Measurements from ENCODE around the gene TMPRSS9.
"Not testable (repeated sequence)": the region's sequence is repeated elsewhere in the genome, so short reads cannot be mapped to it uniquely, and the experiment has no call there.

Gene TMPRSS9

DNA sequence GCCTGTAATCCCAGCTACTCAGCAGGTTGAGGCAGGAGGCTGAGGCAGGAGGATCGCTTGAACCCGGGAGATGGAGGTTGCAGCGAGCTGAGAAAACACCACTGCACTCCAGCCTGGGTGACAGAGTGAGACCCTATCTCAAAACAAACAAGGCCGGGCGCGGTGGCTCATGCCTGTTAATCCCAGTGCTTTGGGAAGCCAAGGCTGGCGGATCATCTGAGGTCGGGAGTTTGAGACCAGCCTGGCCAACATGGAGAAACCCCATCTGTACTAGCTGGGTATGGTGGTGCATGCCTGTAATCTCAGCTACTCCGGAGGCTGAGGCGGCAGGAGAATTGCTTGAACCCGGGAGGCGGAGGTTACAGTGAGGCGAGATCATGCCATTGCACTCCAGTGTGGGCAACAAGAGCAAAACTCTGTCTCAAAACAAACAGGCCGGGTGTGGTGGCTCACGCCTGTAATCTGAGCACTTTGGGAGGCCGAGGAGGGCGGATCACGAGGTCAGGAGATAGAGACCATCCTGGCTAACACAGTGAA is 35.3 kb downstream of the TMPRSS9 start:
- not testable (repeated sequence) for DNase-seq

DNA sequence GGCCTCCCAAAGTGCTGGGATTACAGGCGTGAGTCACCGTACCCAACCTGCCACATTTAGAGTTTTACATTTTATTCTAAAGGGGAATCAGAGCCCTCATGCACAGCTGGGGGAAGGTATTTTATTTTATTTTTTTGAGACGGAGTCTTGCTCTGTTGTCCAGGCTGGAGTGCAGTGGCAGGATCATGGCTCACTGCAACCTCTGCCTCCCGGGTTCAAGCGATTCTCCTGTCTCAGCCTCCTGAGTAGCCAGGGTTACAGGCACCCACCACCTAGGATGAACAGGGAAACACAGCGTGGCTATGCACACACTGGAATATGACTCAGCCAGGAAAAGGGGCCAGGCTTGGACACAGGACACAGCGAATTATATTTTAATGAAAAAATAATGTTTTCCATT is 37.1 kb downstream of the TMPRSS9 start:
- DNase-seq, result not testable (repeated sequence)

DNA sequence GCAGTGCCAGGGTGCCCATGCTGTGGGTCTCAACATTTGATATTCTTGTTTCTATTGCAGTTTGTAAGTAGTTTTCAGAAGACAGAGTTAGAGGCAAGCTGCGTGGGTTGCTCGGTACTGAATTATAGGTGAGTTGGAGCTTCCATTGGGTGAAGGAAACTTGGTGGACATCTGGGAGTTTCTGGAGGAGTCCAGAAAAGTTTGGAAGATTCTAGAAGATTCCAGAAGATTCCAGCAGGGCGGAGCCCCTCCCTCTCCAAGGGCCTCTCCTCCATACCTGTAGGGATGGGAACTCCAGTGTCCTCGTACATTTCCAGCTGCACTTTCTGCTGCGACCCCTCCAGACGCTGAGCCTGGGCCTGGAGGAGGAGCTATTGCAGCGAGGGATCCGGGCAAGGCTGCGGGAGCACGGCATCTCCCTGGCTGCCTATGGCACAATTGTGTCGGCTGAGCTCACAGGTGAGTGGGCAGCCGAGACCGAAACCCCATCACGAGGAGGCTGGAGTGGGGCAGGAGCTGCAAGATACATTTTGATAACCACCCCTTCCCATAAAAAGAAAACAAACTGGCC is 38.8 kb downstream of the TMPRSS9 start:
- DNase-seq, result no peak

DNA sequence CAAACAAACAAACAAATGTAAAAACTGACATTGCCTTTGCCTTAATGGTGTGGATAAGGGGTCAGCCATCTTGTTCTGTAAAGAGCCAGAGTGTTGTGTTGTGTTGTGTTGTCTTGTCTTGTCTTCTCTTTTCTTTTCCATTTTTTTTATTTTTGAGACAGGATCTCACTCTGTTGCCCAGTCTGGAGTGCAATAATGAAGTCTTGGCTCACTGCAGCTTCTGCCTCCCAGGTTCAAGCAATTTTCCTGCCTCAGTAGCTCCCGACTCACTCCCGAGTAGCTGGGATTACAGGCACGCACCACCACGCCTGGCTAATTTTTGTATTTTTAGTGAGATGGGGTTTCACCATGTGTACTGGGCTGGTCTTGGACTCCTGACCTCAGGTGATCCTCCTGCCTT is 39.5 kb downstream of the TMPRSS9 start:
- DNase-seq, result no peak

DNA sequence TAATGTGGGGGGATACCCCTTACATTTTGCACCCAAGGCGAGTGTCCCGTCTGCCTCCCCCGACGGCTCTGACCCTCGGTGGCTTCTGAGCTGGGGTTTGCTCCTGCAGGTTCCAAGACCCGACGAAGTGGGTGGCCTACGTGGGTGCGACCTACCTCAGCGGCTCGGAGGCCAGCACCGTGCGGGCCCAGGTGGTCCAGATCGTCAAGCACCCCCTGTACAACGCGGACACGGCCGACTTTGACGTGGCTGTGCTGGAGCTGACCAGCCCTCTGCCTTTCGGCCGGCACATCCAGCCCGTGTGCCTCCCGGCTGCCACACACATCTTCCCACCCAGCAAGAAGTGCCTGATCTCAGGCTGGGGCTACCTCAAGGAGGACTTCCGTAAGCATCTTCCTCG is 48.2 kb downstream of the TMPRSS9 start:
- no peak for DNase-seq

DNA sequence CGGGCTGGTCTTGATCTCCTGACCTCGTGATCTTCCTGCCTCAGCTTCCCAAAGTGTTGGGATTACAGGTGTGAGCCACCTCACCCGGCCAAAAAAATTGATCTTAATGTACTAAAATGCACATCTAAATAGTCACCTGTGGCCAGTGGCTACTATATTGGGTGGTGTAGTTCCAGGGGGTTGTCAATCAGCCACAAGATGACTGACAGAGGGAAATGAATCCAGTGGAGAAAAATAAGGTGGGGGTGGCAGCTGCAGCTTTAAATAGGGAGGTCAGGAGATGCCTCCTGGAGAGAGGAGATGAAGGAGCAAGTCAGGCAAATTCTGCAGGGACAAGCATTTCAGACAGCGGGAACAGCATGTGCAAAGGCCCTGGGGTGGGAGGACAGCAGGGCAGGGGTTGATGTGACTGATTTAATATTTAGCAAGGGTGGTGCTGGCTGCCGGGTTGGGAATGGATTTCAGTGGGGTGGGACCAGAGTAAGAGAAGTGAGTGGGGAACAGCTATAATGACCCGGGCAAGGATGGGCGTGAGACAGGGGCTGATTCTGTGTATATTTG is 49.4 kb downstream of the TMPRSS9 start:
- DNase-seq, result no peak

DNA sequence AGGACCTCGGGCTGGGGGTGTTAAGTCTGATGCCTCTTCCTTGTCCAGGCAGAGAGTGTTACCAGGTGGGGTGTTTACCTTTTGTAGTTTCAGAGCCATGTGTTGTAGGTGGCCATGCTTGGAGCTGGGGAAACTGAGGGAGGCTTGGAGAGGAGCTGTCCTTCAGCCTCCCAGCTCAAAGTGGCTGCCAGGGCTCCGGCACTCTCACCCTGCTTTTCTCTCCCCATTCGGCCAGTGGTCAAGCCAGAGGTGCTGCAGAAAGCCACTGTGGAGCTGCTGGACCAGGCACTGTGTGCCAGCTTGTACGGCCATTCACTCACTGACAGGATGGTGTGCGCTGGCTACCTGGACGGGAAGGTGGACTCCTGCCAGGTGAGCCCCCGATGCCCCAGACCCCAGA is 50.0 kb downstream of the TMPRSS9 start:
- DNase-seq, result no peak

DNA sequence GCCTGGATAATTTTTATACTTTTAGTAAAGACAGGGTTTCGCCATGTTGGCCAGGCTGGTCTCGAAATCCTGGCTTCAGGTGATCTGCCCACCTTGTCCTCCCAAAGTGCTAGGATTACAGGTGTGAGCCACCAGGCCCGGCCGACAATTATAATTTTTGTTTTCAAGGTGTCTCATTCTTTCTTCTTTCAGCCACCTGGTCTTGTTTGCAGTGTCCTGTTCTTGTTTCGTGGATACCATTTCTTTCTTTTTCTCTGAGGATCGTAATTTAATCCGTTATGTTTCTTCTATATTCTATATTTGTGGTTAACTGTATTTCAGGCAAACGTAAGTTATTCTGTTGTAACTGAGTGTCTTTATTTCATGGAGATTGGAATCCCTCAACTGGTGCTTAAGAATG is 51.6 kb downstream of the TMPRSS9 start:
- DNase-seq, result no peak

DNA sequence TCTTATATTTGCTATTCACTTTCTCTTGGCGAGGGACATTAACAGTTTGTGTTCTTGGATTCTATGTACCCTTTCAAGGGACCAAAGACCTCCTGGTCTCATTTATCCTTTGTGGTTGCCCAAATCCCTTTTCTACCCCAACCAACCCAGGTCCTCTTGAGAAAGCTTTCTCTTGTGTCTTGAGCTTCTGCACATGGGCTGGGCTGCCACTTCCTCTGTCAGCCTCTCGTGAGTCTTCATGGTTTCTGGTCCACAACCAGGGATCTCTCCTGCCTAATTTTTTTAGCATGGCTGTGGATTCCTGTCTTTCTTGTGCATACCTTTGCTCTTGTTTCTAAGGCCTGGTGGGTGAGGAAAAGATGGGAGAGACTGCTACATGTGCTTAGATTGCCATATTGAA is 52.4 kb downstream of the TMPRSS9 start:
- no peak for DNase-seq

DNA sequence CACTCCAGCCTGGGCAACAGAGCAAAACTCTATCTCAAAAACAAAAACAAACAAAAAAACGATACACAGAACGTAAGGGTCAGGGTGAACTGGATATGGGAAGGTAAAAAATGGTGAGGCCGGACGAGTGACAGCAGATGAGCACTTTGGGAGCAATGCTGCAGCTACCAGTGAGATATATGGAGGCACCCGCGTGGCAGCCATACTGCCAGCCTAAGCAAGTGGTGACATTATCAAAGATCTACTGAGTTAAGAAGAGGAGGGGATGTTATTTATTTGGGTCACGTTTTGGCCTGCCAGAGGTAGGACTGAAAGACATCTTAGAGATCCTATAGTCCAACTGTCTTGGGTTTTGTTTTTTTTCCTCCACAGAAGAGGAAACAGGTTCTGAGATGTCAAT is 53.1 kb downstream of the TMPRSS9 start:
- DNase-seq, result no peak

DNA sequence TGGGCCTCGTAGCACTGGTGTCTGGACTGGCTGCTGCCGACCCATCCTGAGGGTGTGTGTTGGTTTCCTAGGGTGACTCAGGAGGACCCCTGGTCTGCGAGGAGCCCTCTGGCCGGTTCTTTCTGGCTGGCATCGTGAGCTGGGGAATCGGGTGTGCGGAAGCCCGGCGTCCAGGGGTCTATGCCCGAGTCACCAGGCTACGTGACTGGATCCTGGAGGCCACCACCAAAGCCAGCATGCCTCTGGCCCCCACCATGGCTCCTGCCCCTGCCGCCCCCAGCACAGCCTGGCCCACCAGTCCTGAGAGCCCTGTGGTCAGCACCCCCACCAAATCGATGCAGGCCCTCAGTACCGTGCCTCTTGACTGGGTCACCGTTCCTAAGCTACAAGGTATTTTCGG is 53.6 kb downstream of the TMPRSS9 start:
- DNase-seq, result no peak

DNA sequence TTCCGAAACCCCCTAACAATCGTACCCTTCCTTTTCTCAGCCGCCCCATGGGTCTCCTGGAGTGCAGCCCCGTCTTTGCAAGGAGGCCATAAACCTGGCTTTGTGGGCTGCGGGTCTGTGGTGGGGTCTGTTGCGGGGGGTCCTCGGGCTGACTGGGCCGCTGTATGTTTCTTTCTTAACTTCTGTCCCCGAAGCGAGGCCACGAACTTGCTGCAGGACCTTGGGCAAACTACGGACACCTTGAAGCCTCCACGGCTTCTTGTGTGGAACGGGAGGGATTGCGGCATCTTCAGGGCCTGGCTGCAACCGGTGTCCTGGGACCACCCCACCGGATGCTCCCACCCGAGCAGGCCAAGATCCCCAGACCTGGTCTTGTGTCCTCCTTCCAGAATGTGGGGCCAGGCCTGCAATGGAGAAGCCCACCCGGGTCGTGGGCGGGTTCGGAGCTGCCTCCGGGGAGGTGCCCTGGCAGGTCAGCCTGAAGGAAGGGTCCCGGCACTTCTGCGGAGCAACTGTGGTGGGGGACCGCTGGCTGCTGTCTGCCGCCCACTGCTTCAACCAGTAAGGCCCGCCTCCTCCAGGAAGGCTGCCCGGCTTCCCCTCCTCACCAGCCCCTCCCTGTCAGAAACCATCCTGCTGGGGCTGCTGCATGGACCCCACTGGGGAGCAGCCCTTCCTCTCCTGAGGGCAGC is 55.4 kb downstream of the TMPRSS9 start:
- DNase-seq, result no peak

DNA sequence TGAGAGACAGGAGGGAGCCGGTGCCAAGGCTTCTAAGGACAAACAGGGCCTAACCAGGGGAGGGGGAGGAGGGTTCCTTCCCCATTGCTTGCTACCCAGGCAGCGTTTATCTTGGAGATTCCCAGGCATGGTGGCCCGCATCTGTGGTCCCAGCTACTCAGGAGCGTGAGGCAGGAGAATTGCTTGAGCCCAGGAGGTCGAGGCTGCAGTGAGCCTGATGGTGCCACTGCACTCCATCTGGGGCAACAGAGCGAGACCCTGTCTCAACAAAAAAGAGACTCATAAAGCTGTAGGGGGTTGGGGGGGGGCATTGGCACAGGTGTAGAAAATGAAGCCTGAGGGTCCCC is 55.9 kb downstream of the TMPRSS9 start:
- no peak for DNase-seq

DNA sequence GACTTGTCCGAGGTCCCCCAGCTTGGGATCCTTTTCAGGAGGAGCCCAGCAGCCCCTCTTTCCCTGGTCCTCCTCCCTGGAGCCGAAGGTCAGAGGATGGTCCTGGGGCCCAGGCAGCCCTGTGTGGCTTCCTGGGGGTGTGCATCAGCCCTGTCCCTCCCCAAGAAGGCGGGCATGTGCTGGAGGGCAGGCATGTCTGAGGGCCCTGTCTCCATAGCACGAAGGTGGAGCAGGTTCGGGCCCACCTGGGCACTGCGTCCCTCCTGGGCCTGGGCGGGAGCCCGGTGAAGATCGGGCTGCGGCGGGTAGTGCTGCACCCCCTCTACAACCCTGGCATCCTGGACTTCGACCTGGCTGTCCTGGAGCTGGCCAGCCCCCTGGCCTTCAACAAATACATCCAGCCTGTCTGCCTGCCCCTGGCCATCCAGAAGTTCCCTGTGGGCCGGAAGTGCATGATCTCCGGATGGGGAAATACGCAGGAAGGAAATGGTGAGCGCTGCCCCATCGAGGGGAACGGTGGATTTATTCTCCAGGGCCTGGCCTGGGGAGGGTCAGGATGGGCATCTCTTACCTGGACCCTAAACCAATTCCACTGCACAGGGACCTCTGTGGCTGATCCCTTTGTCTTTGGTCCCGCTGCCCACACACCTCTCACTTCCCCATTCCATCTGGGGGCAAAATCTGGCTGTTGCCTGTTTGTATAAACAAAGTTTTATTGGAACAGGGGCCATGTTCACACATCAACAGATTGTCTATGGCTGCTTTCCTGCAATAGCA is 56.4 kb downstream of the TMPRSS9 start:
- no peak for DNase-seq

DNA sequence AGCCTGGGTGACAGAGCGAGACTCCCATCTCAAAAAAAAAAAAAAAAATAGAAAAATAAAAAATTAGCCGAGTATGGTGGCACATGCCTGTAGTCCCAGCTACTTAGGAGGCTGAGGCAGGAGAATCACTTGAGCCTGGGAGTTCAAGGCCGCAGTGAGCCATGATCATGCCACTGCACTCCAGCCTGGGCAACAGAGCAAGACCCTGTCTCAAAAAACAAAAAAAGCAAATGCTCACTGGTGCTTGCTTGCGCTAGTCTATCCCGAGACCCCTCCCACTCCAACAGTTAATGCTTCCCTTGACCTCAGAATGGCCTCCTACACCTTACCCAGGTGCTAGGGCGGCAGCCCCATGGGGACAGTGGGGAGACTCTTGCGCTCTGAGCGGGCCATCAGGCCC is 57.4 kb downstream of the TMPRSS9 start:
- DNase-seq, result not testable (repeated sequence)

DNA sequence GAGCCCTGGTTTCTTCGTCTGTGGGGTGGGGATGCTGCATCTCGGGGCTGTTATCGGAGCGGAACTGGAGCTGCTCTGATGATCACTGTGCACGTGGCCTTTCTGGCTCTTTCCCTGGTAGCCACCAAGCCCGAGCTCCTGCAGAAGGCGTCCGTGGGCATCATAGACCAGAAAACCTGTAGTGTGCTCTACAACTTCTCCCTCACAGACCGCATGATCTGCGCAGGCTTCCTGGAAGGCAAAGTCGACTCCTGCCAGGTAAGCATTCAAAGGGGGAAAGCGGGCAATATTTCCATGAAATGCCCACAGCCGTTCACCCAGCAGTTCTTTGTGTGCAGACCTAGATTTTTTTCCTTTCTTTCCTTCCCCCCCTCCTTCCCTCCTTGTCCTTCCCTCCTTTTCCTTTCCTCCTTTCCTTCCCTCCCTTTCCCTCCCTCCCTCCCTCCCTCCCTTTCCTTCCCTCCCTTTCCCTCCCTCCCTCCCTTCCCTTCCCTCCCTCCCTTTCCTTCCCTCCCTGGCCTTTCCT is 57.9 kb downstream of the TMPRSS9 start:
- no peak for DNase-seq

DNA sequence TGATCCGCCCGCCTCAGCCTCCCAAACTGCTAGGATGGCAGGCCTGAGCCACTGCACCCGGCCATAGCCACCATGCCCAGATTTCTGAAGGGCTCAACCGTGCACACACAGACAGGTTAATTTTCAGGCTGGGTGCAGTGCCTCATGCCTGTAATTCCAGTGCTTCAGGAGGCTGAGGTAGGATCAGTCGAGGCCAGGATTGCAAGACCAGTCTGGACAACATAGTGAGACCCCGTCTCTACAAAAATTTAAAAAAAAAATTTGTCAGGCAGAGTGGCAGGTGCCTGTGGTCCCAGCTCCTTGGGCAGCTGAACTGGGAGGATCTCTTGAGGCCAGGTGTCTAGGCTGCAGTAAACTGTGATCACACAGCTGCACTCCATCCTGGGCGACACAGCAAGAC is 59.7 kb downstream of the TMPRSS9 start:
- DNase-seq, result no peak

DNA sequence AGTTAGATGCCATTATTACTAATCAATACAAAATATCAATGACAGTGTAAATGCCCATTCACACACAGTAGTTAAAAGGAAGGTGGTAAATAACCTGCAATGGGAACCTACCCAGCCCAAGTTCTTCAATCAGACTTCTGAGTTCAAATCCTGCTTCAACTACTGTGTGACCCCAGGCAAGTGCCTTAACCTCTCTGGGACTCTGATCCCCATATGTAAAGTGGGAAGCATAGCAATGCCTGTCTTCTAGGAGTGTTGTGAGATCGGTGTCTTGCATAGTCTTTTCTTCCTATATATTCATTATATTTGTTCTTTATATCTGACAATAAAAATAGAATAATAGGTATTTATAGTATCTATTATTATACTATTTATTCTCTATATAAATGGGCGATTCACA is 60.4 kb downstream of the TMPRSS9 start:
- no peak for DNase-seq

DNA sequence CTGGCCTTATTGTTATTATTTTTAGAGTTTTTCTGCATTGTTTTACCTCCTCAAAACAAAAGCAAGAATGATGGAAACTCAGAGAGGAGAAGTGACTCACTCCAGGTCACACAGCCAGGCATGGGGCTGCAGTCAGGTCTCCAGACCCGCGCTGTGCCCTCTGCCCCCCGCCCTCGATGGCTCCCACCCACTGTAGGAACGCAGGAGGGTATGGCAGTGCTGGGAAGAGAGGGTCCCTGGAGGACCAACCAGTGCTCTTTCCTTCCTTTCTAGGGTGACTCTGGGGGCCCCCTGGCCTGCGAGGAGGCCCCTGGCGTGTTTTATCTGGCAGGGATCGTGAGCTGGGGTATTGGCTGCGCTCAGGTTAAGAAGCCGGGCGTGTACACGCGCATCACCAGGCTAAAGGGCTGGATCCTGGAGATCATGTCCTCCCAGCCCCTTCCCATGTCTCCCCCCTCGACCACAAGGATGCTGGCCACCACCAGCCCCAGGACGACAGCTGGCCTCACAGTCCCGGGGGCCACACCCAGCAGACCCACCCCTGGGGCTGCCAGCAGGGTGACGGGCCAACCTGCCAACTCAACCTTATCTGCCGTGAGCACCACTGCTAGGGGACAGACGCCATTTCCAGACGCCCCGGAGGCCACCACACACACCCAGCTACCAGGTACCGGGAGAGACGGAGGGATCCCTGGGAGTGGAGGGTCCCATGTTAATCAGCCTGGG is 61.7 kb downstream of the TMPRSS9 start:
- no peak for DNase-seq

DNA sequence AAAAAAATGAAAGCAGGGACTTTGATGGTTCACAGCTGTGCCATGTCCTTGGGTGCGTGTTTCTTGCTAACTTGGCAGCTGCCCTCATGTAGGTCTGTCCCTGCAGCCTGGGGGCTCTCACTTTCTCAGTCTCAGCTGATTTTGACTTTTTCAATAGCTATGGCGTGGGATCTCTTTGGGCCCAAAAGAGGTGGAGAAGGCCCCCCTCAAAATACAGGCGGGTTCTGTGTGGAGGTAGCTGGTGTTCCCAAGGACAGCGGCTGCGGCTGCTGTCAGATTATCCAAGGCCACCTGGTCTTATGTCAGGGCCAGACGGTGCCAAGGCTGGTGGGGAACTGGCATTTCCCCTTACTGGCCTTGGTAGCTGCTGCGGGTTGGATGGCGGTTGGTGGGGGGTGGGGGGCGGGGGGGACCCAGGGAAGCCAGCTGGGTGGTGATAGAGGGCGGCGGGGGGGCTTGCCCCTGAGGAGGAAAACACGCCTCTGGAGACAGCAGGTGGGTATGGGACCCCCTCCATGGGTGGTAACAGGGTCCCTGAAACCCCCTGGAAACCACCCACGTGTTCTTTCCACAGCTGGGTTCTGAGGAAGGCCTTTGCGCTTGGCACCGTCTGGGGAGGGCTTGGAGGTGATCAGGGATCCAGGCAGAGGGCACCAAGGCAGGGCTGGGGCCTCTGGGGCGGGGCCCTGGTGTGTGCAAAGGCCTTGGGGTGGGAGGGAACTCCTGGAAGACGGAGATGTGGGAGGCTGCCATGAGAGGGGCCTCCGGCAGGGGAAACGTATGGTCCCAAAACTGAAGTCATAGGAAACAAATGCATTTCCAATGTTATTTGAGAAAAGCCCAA is 63.2 kb downstream of the TMPRSS9 start:
- no peak for DNase-seq

DNA sequence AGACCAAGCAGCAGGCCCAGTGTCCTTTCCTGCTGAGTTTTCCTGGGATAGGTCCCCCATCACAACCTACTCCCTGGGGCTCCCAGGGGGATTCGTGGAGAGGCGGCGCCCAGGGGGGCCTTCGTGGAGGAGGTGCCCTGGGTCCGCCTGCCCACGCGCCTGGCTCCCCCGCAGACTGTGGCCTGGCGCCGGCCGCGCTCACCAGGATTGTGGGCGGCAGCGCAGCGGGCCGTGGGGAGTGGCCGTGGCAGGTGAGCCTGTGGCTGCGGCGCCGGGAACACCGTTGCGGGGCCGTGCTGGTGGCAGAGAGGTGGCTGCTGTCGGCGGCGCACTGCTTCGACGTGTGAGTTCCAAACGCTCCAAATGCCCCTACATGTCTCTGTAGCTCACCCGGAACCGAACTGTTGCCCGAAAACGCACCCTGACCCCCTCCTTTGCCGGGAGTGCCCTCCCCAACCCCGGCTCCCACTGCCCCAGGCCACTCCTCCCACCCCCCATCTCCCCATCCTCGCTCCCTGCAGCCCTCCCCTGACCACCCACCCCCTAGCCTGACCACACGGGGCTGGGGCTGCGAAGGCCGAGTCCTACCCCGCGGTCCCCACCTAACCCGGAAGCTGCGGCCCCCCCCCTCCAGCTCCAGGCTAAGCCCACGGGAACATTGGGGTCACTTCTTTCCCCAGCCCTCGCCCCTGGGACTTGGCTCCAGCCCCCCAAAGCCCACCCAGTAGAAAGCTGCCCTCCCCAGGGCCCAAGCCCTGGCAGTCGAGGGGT is 64.0 kb downstream of the TMPRSS9 start:
- DNase-seq, result no peak

Measured in NCI-H510A (cell line).